IPS-20b (cell line): ENCODE data around the gene RPS15A.
"Not testable (repeated sequence)": the region's sequence is repeated elsewhere in the genome, so short reads cannot be mapped to it uniquely, and the experiment has no call there.

Experiments
- H3K27ac ChIP-seq: one replicate; pipeline ENCODE4 v1.5.1; 2013; ENCODE audit warnings: low read length
- H3K27me3 ChIP-seq: 2 replicates; pipeline ENCODE4 v1.6.1; 2013; ENCODE audit warnings: mild to moderate bottlenecking, low read length, inconsistent platforms; ENCODE audit not compliant: insufficient read depth
- H3K36me3 ChIP-seq: 2 replicates; pipeline ENCODE4 v1.6.1; 2013; ENCODE audit warnings: low read depth, mild to moderate bottlenecking, inconsistent platforms, low read length, moderate library complexity; ENCODE audit not compliant: insufficient read depth
- H3K4me1 ChIP-seq: 2 replicates; pipeline ENCODE4 v1.6.1; 2013; ENCODE audit warnings: mild to moderate bottlenecking, control low read depth, inconsistent platforms, low read length, moderate library complexity; ENCODE audit not compliant: insufficient read depth
- H3K4me3 ChIP-seq: 2 replicates; pipeline ENCODE4 v1.5.1; 2013; ENCODE audit warnings: mild to moderate bottlenecking, low read length, inconsistent platforms
- H3K9ac ChIP-seq: 2 replicates; pipeline ENCODE4 v1.6.1; 2013; ENCODE audit warnings: low read depth, mild to moderate bottlenecking, inconsistent platforms, low read length, moderate library complexity
- H3K9me3 ChIP-seq: 2 replicates; pipeline ENCODE4 v1.6.1; 2013; ENCODE audit warnings: mild to moderate bottlenecking, low read depth, low read length, inconsistent platforms; ENCODE audit not compliant: insufficient read depth

The RPS15A gene

GRCh38 chr16:18770336-18770962, 19.7 kb downstream of the RPS15A start:
- H3K9me3 ChIP-seq, H3K27me3 ChIP-seq, H3K36me3 ChIP-seq, H3K4me3 ChIP-seq, H3K4me1 ChIP-seq, H3K27ac ChIP-seq, H3K9ac ChIP-seq: not testable (repeated sequence)

DNA sequence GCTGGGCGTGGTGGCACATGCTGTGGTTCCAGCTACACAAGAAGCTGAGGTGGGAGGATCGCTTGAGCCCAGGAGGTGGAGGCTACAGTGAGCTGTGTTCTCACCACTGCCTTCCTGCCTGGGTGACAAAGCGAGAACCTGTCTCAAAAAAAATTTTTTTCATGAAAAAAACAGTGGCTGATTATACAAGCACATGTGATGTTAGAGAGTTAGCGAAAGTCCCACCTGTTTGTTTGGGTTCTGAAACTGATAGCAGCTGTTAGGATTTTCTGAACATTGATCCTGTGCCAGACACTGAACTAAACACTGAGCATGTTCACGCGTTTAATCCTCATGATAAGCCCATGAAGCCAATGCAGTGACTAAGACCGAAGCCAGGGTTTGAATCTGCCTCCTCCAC, 22.9 kb downstream of the RPS15A start:
- H3K9ac ChIP-seq, H3K4me3 ChIP-seq, H3K4me1 ChIP-seq, H3K27me3 ChIP-seq, H3K27ac ChIP-seq, H3K36me3 ChIP-seq, H3K9me3 ChIP-seq: not testable (repeated sequence)

DNA sequence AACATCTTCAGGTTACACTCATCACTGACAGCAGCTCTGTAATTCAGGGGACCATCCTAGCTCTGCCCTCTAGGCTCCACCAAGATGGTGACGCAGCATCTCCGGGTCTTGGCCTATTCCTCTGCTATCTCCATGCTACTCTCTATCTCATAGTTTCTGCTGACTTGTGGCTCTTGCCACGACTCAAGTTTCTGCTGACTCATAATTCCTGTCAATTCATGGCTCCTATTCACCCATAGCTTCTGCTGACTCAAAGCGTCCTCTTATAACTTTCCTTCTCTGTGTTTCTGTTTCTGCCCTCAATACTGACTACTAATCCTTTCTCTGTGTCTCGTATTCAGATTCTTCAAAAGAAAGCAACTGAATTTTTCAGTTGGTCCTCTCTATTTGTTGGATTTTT, 27.4 kb downstream of the RPS15A start:
- not testable (repeated sequence) for H3K4me1 ChIP-seq, H3K9ac ChIP-seq, H3K27ac ChIP-seq, H3K4me3 ChIP-seq, H3K36me3 ChIP-seq, H3K27me3 ChIP-seq, H3K9me3 ChIP-seq

DNA sequence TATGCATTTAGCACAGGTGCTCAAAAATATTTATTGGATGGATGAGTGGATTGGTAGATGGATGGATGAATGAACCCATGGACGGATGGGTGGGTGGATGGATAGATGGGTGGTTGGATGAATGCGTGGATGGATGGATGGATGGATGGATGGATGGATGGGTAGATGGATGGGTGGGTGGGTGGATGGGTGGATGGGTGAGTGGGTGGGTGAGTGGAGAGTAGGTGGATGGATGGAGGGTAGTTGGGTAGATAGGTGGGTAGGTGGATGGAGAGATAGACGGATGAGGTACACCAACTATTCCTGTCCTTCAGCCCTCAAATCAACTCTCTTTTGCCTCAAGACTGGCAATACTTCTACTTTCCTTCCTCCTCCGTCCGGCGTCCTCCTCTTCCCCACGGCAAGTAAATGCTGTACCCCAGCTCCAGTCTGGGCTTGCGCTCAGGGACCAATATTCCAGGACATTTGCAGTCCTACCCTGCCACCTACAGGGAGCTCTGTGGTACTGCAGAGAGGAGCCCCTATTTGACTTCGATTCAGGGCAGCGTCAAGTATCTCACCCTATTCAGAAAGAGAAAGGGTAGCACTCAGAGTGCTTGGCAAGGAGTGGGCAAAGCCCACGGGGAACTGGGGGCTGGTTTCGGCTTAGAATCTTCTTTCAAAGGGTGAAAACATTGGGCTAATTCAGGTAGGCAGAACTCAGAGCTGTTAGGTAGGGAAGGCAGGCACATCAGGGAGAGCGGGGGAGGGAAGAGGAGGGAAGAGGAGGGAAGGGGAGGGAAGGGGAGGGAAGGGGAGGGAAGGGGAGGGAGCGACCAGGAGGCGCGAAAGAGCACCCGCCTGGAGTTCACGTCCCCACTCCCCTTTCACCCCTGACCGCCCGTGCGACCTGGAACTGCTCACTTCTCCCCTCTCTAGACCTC, 30.3 kb downstream of the RPS15A start:
- H3K36me3 ChIP-seq, H3K9ac ChIP-seq, H3K27ac ChIP-seq, H3K9me3 ChIP-seq, H3K4me1 ChIP-seq, H3K27me3 ChIP-seq, H3K4me3 ChIP-seq: not testable (repeated sequence)

GRCh38 chr16:18757960-18758660, 32.0 kb downstream of the RPS15A start:
- H3K4me3 ChIP-seq, H3K9ac ChIP-seq, H3K4me1 ChIP-seq, H3K27ac ChIP-seq, H3K9me3 ChIP-seq, H3K27me3 ChIP-seq, H3K36me3 ChIP-seq: not testable (repeated sequence)

GRCh38 chr16:18756639-18757038, 33.5 kb downstream of the RPS15A start:
- not testable (repeated sequence) for H3K4me3 ChIP-seq, H3K27me3 ChIP-seq, H3K9ac ChIP-seq, H3K4me1 ChIP-seq, H3K9me3 ChIP-seq, H3K27ac ChIP-seq, H3K36me3 ChIP-seq

GRCh38 chr16:18742870-18743269, 47.3 kb downstream of the RPS15A start:
- H3K27ac ChIP-seq, H3K27me3 ChIP-seq, H3K4me1 ChIP-seq, H3K4me3 ChIP-seq, H3K36me3 ChIP-seq, H3K9me3 ChIP-seq, H3K9ac ChIP-seq: not testable (repeated sequence)

DNA sequence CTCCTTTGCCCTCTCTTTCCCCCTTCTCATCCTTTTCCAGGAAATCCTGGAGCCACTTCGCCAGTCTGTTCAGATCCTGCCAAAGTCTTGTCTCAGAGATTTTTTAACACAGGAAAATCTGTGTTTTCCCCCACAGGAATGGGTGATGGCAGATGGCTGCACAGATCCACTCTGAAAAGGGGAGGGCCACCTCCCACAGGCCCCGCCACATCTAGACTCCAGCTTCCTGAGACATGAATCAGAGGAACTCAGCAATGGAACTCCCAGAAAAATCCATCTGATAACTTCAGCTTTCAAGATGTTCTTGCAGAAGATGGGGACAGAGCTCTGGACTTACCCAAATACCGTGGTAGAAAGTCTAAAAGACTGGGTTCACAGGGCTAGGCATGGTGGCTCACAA, 50.1 kb downstream of the RPS15A start:
- H3K4me1 ChIP-seq, H3K9me3 ChIP-seq, H3K27ac ChIP-seq: not testable (repeated sequence)

GRCh38 chr16:18738768-18739167, 51.4 kb downstream of the RPS15A start:
- not testable (repeated sequence) for H3K4me3 ChIP-seq, H3K27ac ChIP-seq, H3K9me3 ChIP-seq, H3K4me1 ChIP-seq, H3K27me3 ChIP-seq, H3K36me3 ChIP-seq, H3K9ac ChIP-seq

More for the DNA sequence above, 50.1 kb downstream of the RPS15A start:
- not testable (repeated sequence) for H3K4me3 ChIP-seq, H3K27me3 ChIP-seq, H3K36me3 ChIP-seq, H3K9ac ChIP-seq

GRCh38 chr16:18734279-18734678, 55.9 kb downstream of the RPS15A start:
- not testable (repeated sequence) for H3K9ac ChIP-seq, H3K27me3 ChIP-seq, H3K4me1 ChIP-seq, H3K4me3 ChIP-seq, H3K9me3 ChIP-seq, H3K27ac ChIP-seq, H3K36me3 ChIP-seq
